Measurements from ENCODE around the gene CXCR1.

Gene CXCR1

DNA sequence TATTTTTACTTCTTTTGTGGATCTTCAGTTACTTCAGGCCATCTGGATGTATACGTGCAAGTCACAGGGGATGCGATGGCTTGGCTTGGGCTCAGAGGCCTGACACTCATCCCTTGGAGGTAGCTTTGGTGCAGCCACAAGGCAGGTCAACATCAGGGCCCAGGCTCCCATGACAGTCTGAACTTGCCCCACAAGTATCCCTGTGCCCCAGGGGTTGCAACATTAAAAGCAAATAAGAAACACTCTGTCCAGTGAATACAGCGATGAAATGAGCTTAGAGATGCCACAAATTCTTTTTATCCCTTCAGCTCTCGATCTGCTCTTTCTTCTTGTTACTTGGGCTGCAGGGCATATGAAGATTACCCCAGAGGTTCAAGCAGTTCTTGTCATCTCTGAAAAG, 13.0 kb upstream of the CXCR1 start:
- no peak for TF ChIP-seq GATA2 (IDR thresholded peaks at IDR 0.05; ENCODE audit: low read depth, low read length)
- TF ChIP-seq GATA3 (IDR thresholded peaks at IDR 0.05; ENCODE audit: low read depth, low read length): no peak

DNA sequence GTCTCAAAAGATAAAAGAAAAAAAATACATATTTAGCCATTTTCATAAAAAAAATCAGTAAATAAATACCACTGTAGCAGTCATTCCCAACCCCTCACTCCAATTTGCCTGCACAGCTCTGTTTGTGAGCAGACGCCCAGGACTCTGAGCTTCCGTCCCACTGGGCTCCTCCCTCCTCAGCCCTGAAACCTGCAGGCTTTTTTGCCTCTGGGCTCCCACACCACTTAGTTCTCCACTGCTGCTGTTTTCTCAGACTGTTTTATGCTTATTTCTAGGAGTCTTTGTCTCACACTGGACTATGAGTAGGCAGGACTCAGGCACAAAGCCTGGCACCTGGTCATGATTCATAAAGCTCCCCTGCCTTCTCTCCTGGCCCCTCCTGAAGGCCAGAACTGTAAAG, 6.1 kb upstream of the CXCR1 start:
- TF ChIP-seq GATA3 (IDR thresholded peaks at IDR 0.05; ENCODE audit: low read depth, low read length) (no peak), GATA2 (IDR thresholded peaks at IDR 0.05; ENCODE audit: low read depth, low read length) (no peak)

DNA sequence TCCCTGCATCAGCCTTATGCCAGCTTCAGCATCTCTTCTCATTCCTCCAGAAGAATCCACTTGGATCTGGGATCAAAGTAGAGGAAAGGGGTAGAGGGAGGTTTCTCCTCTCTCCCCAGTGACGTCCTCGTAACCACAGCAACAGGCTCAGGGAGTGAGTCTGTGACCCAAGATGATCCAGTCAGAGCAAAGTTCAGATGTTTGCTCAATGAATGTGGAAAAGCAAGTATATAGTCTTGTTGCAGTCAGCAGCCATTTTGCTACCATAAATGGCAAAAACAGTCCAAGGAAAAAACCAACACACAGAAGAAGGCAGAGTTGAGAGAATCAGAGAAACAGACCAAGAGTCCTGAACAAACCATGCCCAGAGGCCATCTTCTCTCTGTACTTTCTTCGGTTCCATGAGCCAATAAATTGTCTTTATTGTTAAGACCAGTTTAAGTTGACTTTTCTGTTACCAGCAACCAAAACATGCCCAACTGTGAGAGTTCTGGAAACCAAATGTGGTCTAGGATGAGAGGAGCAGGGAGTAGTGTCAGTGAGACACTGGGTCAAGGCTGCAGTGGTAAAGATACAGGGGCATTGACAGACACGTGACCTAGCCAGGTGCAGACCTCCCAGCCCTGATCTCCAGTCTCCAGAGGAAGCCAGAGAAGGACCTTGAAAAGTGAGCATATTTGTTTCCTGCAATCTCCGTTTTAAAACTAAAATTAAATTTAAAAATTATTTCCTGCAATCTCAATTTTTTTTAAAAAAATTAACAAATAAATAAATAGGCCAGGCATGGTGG, 3.2 kb upstream of the CXCR1 start:
- no peak for TF ChIP-seq GATA3 (IDR thresholded peaks at IDR 0.05; ENCODE audit: low read depth, low read length)
- TF ChIP-seq GATA2 (IDR thresholded peaks at IDR 0.05; ENCODE audit: low read depth, low read length): no peak

DNA sequence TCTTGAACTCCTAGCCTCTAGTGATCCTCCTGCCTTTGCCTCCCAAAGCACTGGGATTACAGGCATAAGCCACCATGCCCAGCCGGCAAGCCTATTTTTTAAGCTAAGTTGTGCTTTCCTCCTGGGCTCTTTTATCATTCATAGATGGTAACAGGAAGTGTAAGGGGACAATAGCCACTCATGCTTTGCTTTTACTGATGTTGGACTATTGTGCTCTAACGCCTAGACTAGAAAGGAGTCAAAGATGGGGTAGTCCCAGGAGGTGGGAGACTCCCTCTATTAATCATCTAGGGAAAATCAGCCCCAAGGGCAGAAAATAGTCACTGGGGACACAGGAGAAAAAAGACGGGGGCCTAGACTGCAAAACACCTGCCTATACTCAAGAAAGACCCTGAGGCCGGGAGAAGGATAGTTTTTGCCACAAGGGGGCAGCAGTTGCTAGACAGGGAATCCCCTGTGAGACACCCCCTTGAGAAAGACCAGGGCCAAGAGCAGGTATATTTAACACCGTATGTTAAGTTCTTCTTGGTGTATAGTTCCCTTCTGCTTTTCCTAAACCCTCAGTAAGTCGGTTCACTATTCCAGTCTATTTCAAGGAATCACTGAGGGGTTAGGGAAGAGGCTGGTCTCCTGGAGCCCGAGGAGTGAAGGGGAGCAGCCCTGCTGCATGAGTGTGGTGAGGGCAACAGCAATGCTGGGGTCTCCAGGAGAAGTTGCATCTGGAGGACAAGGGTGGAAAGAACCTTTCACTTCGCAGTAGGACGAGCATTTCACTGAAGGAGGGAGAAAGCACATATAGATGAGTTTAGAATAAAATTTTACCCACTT, 2.1 kb upstream of the CXCR1 start:
- no peak for TF ChIP-seq GATA2 (IDR thresholded peaks at IDR 0.05; ENCODE audit: low read depth, low read length)
- no peak for TF ChIP-seq GATA3 (IDR thresholded peaks at IDR 0.05; ENCODE audit: low read depth, low read length)

DNA sequence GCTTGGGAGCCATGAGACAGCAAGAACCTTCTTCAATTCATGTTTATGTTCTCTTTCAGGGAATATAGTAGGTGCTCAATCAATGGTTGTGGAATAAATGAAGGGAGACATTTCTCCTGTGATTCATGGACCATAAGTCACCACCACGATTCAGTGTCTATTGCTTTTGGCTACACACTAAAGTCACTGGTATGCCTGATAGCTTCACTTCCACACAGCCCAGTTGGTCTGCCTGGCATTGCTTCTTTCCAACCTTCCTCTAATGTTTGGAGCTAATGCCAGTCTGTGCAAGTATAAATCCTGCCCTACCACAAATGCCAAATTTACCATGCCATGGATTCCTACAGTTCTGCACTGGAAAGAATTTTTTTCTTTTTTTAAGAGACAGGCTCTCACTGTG, 1.3 kb upstream of the CXCR1 start:
- TF ChIP-seq GATA3 (IDR thresholded peaks at IDR 0.05; ENCODE audit: low read depth, low read length): no peak
- no peak for TF ChIP-seq GATA2 (IDR thresholded peaks at IDR 0.05; ENCODE audit: low read depth, low read length)

DNA sequence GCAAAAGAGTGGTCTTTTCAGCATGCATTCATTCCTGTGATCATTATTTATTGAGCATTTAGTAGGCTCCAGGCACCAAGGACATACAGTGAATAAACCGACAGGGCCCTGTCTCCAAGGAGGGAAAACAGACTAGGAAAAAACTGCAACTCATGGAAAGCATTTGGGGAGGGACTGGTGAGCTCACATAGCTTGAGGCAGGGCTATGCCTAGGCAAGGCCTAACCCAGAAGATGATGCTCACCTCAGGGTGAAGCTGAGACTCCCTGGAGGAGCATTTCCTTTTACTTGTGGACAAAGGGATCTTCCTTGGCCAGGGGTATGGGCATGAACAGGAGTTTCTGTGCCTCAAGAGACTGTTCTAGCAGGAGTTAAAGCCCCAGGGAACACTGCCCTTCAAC, 3.9 kb downstream of the CXCR1 start:
- TF ChIP-seq GATA2 (IDR thresholded peaks at IDR 0.05; ENCODE audit: low read depth, low read length) (no peak), GATA3 (IDR thresholded peaks at IDR 0.05; ENCODE audit: low read depth, low read length) (no peak)

DNA sequence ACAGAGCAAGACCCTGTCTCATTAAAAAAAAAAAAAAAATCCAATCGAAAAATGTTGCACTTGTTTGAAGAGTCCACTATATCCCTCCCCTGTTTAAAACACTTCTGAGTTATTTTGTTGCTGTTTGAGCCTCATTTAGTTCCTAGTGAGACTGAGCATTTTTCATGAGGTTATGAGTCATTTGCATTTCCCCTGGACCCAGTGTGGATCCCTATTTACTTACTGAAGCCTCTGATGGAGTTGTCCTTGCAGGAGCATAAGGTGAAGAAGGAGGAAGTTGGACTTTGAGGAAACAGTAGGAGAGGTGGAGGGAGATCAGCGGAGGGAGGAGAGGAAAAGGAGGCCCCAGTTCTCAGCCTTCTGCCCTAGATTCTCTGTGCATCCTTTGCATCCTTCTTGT, 5.1 kb downstream of the CXCR1 start:
- TF ChIP-seq GATA3 (IDR thresholded peaks at IDR 0.05; ENCODE audit: low read depth, low read length) (no peak), GATA2 (IDR thresholded peaks at IDR 0.05; ENCODE audit: low read depth, low read length) (no peak)

DNA sequence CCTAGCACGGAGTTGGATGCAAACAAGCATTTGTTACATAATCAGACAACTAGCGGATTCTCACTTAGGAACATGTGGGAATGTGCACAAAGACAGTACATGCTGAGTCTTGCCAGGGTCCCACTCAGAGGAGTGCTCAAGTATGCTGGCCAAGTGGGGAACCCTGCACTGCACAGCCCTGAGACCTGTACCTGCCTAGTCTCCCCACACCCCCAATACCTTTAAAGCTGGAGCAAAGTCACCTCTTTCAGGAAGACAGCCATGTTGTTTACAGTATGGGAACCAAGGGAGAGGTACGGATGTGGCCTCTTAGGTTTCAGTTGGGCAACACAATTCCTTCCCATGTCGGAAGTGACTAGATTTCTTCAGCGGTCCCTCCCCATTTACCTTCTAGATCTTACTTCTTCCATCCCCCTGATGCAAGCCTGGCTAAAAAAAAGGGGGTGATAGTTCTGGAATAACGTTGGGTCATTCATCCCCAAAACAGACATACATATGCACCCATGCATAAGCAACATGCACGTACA, 10.7 kb downstream of the CXCR1 start:
- TF ChIP-seq GATA2 (IDR thresholded peaks at IDR 0.05; ENCODE audit: low read depth, low read length) (no peak), GATA3 (IDR thresholded peaks at IDR 0.05; ENCODE audit: low read depth, low read length) (no peak)

DNA sequence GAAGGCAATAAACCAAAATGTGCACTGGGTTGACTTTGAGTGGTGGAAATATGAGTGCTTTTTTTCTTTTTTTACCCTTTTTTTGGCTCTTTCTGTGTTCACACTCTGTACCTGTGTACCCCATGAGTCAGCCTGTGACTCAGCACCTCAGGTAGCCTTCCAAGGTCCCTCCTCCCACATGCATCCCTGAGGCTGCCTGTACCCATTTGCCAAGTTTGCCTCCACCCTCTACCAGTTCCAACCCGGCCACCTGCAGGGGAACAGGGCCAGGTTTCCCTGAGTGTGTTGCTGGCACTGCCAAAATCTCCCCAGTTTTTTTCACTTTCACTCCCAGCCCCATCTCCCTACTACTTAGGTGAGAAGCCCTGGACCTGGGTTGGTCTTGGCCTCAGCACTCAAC, 14.0 kb downstream of the CXCR1 start:
- TF ChIP-seq GATA3 (IDR thresholded peaks at IDR 0.05; ENCODE audit: low read depth, low read length): no peak
- TF ChIP-seq GATA2 (IDR thresholded peaks at IDR 0.05; ENCODE audit: low read depth, low read length): no peak

DNA sequence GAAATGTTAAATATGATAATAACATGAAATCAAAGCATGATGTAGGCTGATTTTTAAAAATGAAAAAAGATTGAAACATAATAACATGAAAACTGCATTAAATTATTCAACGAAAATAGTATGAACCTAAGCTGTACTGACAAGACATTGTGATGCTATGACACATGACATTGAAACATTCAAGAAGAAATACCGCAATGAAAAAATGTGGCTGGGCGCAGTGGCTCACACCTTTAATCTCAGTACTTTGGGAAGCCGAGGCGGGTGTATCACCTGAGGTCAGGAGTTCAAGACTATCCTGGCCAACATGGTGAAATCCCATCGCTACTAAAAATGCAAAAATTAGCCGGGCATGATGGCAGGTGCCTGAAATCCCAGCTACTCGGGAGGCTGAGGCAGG, 14.6 kb downstream of the CXCR1 start:
- TF ChIP-seq GATA3 (IDR thresholded peaks at IDR 0.05; ENCODE audit: low read depth, low read length): no peak
- no peak for TF ChIP-seq GATA2 (IDR thresholded peaks at IDR 0.05; ENCODE audit: low read depth, low read length)

DNA sequence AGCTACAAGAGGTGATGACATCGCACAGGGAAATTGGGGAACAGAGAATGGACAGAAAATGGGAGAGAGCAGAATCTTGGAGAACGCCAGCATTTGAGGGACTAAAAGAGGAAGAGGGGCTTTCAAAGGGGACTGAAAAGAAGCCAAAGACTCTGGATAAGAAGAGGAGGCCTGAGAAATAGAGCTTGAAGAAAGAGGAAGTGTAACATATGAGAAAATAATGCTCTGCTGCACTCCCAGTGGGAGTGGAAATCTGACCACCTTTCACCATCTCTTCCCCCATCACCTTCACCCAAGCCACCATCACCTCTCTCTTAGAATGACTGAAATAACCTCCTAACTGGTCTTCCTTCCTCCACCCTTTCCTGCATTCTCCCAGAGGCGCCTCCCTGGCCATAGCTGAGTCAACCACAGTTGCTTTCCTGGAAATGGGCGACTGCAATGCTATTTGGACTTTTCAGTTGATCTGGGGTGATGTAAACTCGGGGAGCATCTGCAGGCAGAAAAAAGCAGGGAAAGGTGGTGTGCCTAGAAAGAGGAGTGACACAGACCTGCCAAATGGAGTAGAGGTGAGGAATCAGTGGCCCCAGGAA, 16.8 kb downstream of the CXCR1 start:
- TF ChIP-seq GATA2 (IDR thresholded peaks at IDR 0.05; ENCODE audit: low read depth, low read length) (no peak), GATA3 (IDR thresholded peaks at IDR 0.05; ENCODE audit: low read depth, low read length) (no peak)

DNA sequence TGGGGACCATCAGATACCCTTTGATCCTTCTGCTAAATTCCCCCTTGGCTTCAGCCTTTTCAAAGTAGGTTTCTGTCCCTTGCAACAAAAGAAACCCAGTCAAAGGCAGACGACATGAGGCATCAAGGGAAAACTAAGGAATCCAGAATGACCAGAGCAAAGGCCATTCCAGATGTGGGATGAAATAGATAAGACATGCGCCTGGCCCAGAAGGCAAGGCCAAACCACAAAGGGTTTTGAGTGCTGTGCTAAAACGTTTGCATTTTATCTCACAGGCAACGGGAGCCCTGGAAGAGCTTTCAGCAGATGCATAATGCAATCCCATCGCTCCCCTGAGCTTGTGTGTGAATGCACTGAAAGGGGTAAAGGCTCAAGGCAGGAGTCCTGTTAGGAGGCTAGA, 17.7 kb downstream of the CXCR1 start:
- TF ChIP-seq GATA2 (IDR thresholded peaks at IDR 0.05; ENCODE audit: low read depth, low read length): no peak
- TF ChIP-seq GATA3 (IDR thresholded peaks at IDR 0.05; ENCODE audit: low read depth, low read length): no peak

DNA sequence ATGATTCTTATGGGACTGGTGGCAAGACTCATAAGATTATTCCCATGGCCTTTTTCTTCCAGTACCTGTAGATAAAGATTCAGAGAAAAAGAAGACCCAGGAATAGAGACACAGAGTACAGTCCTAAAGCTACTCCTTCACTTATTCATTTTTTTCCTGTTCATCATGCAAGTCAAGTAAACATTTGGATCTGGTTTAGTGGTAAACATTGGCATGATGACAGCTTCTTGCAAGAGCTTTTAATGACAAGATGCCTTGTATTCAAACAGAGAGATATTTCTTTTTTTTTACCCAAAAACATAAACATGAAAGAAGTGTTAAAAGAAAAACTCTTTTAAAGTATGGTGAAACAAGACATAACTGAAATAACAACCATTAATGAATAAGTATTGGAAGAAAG, 20.7 kb downstream of the CXCR1 start:
- TF ChIP-seq GATA2 (IDR thresholded peaks at IDR 0.05; ENCODE audit: low read depth, low read length): no peak
- TF ChIP-seq GATA3 (IDR thresholded peaks at IDR 0.05; ENCODE audit: low read depth, low read length): no peak

DNA sequence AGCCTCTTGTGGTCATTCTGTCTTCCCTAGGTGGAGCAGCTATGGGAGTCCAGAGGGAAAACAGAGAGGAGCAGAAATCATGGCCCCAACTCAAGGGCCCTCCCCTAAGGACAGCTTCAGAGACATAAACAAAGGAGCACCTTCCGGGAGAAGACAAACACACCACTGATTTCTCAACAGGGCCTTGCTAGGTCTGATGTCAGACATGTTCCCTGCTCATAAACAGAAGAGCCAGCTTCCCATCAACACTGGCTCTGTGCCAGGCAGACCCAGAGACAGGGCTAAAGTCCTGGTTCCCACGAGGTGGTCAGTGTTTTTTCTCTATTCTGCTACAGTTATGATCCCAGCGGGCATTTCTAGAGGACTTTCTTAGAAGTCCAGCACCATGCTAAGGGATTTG, 21.6 kb downstream of the CXCR1 start:
- TF ChIP-seq GATA2 (IDR thresholded peaks at IDR 0.05; ENCODE audit: low read depth, low read length) (no peak), GATA3 (IDR thresholded peaks at IDR 0.05; ENCODE audit: low read depth, low read length) (no peak)
